NCI-H2171 treated with DMSO at 0.1 percent for 48 hours (cell line): ENCODE results near the gene KATNAL2.

Experiments
- DNase-seq: peaks from one replicate; lab custom pipeline; 2025; lab: John Stamatoyannopoulos, UW

KATNAL2 gene

GRCh38 chr18:47115205-47115604, 197.8 kb downstream of the KATNAL2 start:
- no peak for DNase-seq

- DNase-seq, result no peak
Observed at GRCh38 chr18:47118981-47119380, 201.6 kb downstream of the KATNAL2 start.

DNA sequence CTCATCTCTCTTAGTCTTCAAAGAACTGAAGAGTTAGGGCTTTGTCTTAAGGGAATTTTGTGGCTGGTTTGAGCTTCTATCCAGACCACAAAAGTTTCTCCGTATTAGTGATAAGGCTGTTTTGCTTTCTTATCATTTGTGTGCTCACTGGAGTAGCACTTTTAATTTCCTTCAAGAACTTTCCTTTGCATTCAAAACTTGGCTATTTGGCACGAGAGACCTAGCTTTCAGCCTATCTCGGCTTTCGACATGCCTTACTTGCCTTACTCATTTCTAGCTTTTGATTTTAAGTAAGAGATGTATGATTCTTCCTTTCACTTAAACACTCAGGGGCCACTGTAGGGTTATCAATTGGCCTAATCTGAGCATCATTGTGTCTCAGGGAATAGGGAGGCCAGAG, 203.0 kb downstream of the KATNAL2 start:
- no peak for DNase-seq

DNA sequence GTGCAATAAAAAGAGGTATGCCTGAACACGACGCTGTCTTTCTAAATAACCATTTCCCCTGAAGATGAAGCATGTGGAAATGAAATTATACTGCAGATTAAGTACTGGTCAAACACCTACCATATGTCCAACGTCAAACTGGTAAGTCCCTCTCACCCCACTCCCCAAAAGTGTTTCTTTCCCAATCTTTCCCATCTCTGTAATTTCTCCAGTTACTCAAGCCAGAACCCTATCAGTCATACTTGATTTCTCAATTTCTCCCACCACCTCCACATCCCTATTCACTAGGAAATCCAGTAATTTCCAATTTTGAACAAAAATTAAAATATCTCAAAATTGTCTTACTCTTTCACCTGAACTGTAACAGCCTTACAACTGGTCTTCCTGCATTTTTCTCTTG, 203.7 kb downstream of the KATNAL2 start:
- no peak for DNase-seq

- no peak for DNase-seq
Observed at GRCh38 chr18:47141289-47141688, 223.9 kb downstream of the KATNAL2 start.

DNA sequence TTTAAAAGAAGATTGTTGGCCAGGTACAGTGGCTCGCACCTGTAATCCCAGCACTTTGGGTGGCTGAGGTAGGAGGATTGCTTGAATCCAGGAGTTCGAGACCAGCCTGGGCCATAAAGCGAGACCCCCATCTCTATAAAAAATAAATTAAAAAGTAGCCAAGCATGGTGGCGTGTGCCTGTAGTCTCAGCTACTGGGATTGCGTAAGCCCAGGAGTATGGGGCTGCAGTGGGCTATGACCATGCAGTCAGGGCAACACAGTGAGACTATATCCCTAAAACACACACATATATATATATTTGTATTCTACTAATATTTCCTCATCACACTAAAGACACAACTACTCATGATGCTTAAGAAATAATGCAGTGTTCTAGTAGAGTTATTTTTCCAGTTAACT, 225.8 kb downstream of the KATNAL2 start:
- no peak for DNase-seq

DNA sequence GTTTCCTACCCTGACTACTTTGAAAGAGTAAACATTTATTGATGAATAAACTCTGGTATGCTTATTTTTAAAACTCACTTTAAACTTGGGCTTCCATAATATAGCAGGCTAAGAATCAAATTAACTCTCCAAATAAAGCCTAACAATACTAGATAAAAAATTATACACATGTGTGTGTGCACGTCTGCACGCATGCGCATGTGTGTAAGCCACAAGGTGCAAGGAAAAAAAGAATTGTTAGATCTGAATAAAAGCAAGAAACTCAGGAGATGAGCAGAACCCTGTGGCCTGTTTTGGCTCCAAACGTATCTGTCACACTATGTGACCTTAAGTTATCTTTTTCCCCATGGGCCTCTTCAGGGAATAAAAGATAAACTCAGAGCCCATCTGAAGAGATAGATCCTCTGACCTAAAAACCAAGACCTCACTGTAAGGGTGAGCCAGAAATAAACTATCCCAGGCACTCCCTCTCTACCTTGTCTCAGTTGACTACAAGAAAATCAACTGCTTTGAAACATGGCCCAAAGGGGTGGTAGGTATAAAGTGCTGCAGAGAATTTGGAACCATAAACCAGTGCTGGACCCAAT, 226.6 kb downstream of the KATNAL2 start:
- DNase-seq, result no peak

GRCh38 chr18:47146206-47146605, 228.8 kb downstream of the KATNAL2 start:
- DNase-seq, result no peak

DNA sequence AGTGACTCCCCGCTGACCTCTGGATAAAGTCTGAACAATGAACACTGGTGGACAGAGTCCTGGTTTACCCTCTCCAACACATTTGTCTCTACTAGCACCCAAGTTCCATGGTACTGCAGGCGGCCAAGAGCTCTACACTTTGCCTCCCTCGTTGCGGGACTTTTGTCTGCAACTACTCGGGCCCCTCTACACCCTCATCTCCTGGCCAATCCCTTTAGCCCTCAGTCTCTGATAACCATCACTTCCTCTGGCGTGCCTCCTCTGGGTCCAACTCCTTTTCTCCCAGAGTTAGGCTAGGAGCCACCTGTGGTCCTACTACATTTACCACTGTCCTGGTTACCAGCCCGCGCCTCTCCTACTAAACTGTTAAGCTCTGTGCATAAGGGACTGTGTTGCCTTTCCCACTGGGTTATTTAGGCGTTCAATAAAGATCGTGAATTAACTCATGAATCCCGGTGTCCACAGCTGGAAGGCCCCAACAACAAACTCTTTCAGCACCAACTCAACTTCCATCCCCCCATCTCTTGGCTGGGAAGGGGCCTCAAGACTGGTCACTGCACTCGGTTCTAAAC, 232.1 kb downstream of the KATNAL2 start:
- DNase-seq, result no peak

GRCh38 chr18:47150029-47150823, 232.8 kb downstream of the KATNAL2 start, which contains the start of gene HDHD2:
Gene HDHD2, minus strand, starts transcription at chr18:47150500. Its CDS starts 14,061 bp downstream, at chr18:47136439.
- DNase-seq, result peak; percentile 83

- peak; percentile 49 for DNase-seq
Observed at GRCh38 chr18:47150824-47151366, 233.5 kb downstream of the KATNAL2 start.

DNA sequence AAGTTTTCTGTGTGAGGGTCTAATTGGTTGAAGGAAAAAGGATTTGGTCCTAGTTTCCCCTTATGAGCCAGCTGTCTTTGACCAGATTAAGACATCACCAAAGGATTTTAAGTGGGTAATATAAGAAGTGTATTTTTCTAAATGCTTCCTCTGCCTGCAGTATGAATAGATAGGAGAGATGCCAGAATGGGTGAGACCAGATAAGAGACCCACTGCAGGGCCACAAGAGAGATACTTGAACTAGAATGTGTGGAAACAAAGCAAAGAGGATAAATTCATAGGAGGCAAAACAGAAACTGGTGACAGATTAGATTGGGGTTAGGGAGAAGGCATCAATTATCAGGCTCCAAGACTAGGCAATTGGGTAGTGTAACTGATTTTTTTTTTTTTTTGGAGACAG, 234.0 kb downstream of the KATNAL2 start:
- peak; percentile 28 for DNase-seq
